B cell (primary cell): ENCODE data around the gene TATDN2. TPM values are rescaled to one million over a fixed set of nuclear protein-coding genes. Genes with fewer than 3 reads are reported as not detected.

ENCODE experiments used
- ATAC-seq: fragments of 200-7000 bp; cut with Tn5 transposase; one replicate; pipeline ENCODE4 v1.10.0; 2021; ENCODE audit warnings: low read depth, mild to moderate bottlenecking, moderate number of reproducible peaks, moderate library complexity
- CTCF ChIA-PET: fragments of 350-600 bp; sonication (Branson Sonifier 250); formaldehyde crosslinking; loops from one replicate; lab custom pipeline; 2021; ENCODE audit warnings: antibody characterized with exemption, inconsistent platforms; lab: Charles Lee
- POLR2A ChIA-PET: fragments of 350-600 bp; sonication (Branson Sonifier 250); formaldehyde crosslinking; loops from one replicate; lab custom pipeline; 2021; ENCODE audit warnings: antibody characterized with exemption; lab: Charles Lee
- DNase-seq: peaks from one replicate; pipeline ENCODE4 v3.0.0; 2013
- H2AFZ ChIP-seq: 2 replicates; pipeline ENCODE4 v1.6.1; 2012; ENCODE audit warnings: mild to moderate bottlenecking, low read depth, low read length; ENCODE audit not compliant: insufficient read depth, poor library complexity, severe bottlenecking
- H3K27ac ChIP-seq, 2 donors: 1 replicate in 1 of 2; 2 replicates in 1 of 2; pipeline ENCODE4 v1.5.1; 2012 to 2013; ENCODE audit warnings: low read length in 2 of 2, mild to moderate bottlenecking in 2 of 2, moderate library complexity in 1 of 2
- H3K27me3 ChIP-seq, 4 experiments: fragments of 200-600 bp in 1 of 4; sonication (generic) in 1 of 4; replicated peaks in 1 of 4; 1 replicate in 2 of 4; 2 replicates in 2 of 4; pipeline versions ENCODE4 v1.6.1 to v1.7.0; 2013 to 2016; ENCODE audit warnings: low read length in 3 of 4, mild to moderate bottlenecking in 2 of 4, mixed read lengths in 1 of 4, moderate library complexity in 1 of 4; ENCODE audit not compliant: insufficient read depth in 4 of 4, control insufficient read depth in 3 of 4; ENCODE audit errors: control extremely low read depth in 1 of 4
- H3K36me3 ChIP-seq, 2 experiments: replicated peaks in 1 of 2; 1 replicate in 1 of 2; 2 replicates in 1 of 2; pipeline versions ENCODE4 v1.6.1 to v1.7.1; 2013; ENCODE audit warnings: low read length in 1 of 2; ENCODE audit not compliant: insufficient read depth in 2 of 2, control insufficient read depth in 1 of 2; ENCODE audit errors: control extremely low read depth in 1 of 2, extremely low read depth in 1 of 2
- H3K4me1 ChIP-seq, 2 donors: fragments of 200-600 bp in 1 of 2; sonication (generic) in 1 of 2; 1 replicate in 1 of 2; 2 replicates in 1 of 2; pipeline versions ENCODE4 v1.5.1 to v1.6.1; 2013 to 2017; ENCODE audit warnings: low read length in 2 of 2; ENCODE audit not compliant: control insufficient read depth in 2 of 2, insufficient read depth in 2 of 2
- H3K4me2 ChIP-seq: replicated peaks from 2 replicates; pipeline ENCODE3; 2012; ENCODE audit warnings: mild to moderate bottlenecking, low read depth, low read length; ENCODE audit not compliant: poor library complexity, severe bottlenecking
- H3K4me3 ChIP-seq, 5 experiments: fragments of 200-600 bp in 1 of 5; sonication (generic) in 1 of 5; 1 replicate in 3 of 5; 2 replicates in 2 of 5; pipeline versions ENCODE4 v1.5.1 to v1.7.0; 2011 to 2016; ENCODE audit warnings: low read length in 4 of 5, mild to moderate bottlenecking in 4 of 5, low read depth in 2 of 5, control low read depth in 1 of 5, moderate library complexity in 1 of 5; ENCODE audit not compliant: insufficient read depth in 1 of 5; ENCODE audit errors: control extremely low read depth in 1 of 5, extremely low read depth in 1 of 5
- H3K79me2 ChIP-seq: fragments of 200-600 bp; sonication (generic); one replicate; pipeline ENCODE4 v1.6.0; 2016; ENCODE audit warnings: low read length; ENCODE audit not compliant: control insufficient read depth, insufficient read depth
- H3K9ac ChIP-seq: fragments of 200-600 bp; sonication (generic); 2 replicates; pipeline ENCODE4 v1.6.1; 2017; ENCODE audit warnings: mild to moderate bottlenecking, low read length, moderate library complexity
- H3K9me3 ChIP-seq, 3 donors: one replicate each; pipeline versions ENCODE4 v1.6.1 to v1.7.1; 2013; ENCODE audit warnings: low read length in 2 of 3; ENCODE audit not compliant: control insufficient read depth in 2 of 3, insufficient read depth in 1 of 3; ENCODE audit errors: control extremely low read depth in 1 of 3
- H4K20me1 ChIP-seq: 2 replicates; pipeline ENCODE4 v1.6.0; 2012; ENCODE audit warnings: mild to moderate bottlenecking, low read length; ENCODE audit not compliant: insufficient read depth, control insufficient read depth, poor library complexity, severe bottlenecking
- H3K27ac Mint-ChIP-seq: one replicate; pipeline ENCODE4 v1.8.0; 2021; ENCODE audit warnings: mixed read lengths
- H3K27me3 Mint-ChIP-seq: one replicate; pipeline ENCODE4 v1.8.0; 2021; ENCODE audit warnings: mixed read lengths
- H3K4me1 Mint-ChIP-seq: one replicate; pipeline ENCODE4 v1.8.0; 2021; ENCODE audit warnings: mixed read lengths
- H3K4me3 Mint-ChIP-seq: one replicate; pipeline ENCODE4 v1.8.0; 2021; ENCODE audit warnings: mixed read lengths
- H3K9me3 Mint-ChIP-seq: one replicate; pipeline ENCODE4 v1.8.0; 2022; ENCODE audit warnings: mixed read lengths; ENCODE audit not compliant: insufficient read depth
- EZH2 ChIP-seq: IDR thresholded peaks from 2 replicates; pipeline ENCODE4 v1.6.1; 2012; ENCODE audit warnings: borderline replicate concordance, low read depth, mild to moderate bottlenecking, moderate library complexity, low read length; ENCODE audit not compliant: insufficient read depth, poor library complexity, severe bottlenecking
- WGBS: methylation state at CpG from one replicate; pipeline ENCODE4 v1.1.5; 2013; ENCODE audit warnings: missing lambda C conversion rate; ENCODE audit not compliant: insufficient coverage; 5-methylcytosine and 5-hydroxymethylcytosine counted together
- intact Hi-C: fragments of 100-400 bp; cut with micrococcal nuclease; formaldehyde crosslinking; loops from one replicate; pipeline ENCODE4 v1.10.0; 2022
- polyA plus RNA-seq: library from polyadenylated mRNA; depleted of rRNA; stranded (reverse); fragments of >200 nt; gene quantifications from 2 replicates; pipeline ENCODE4 v1.2.3, GENCODE V29; 2012
- total RNA-seq, 2 donors: library from RNA; stranded (reverse); fragments of 120-200 nt in 1 of 2; gene quantifications; 1 replicate in 1 of 2; 2 replicates in 1 of 2; pipeline versions ENCODE4 v1.2.3 to v1.2.4, GENCODE V29; 2013 to 2022
- TF ChIP-seq, protein P1 (sequence below): fragments of 200-600 bp; IDR thresholded peaks from one replicate; pipeline ENCODE4 v1.8.0; 2022; ENCODE audit warnings: antibody characterized with exemption, mild to moderate bottlenecking

The TATDN2 gene
- total and polyA plus RNA-seq, 2 donors (not counting 1 experiment from before 2014, with no cell fraction given) = 24.7 to 62.9 TPM

DNA sequence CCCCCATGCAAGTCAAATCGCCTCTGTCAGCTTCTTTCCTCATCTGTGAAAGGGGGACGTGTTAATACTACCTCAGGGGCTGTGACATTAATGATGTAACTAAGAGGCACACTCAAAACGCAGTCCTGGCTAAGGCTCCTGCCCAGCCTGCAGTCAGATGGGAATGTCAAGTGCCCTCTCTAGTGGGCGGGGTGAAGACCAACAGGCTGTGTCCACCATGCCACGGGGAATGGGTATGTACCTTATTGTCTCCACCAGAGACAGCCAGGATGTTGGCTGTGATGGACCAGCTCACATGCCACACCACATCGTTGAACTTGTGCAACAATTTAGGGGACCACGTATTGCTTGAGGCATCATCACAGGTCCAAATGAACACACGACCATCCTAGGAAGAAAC is 55.5 kb downstream of the TATDN2 start:
- Histone ChIP-seq H3K27me3 (no peaks in the 10 kb centered on the region), H3K36me3 (peaks cover 0 to 69% of the 10 kb centered on the region in 2 experiments), H3K9ac (no peak overlapping the region), H3K79me2 (peaks cover 8% of the 10 kb centered on the region), H2AFZ (no peak overlapping the region), H4K20me1 (no peaks in the 10 kb centered on the region), H3K4me1 (peaks cover 11% of the 10 kb centered on the region in 2 donors), H3K9me3 (no peaks in the 10 kb centered on the region), H3K4me2 (no peak overlapping the region), H3K27ac (no peak overlapping the region), H3K4me3 (no peak overlapping the region)
- Mint-ChIP-seq H3K4me3 (no peak overlapping the region), H3K27ac (no peak overlapping the region), H3K9me3 (no peaks in the 10 kb centered on the region), H3K4me1 (peaks cover 9% of the 10 kb centered on the region), H3K27me3 (no peaks in the 10 kb centered on the region)
- 95% methylated on average over 7 of the region's 8 CpGs for WGBS
- ChIA-PET CTCF (interaction anchor here (1.2 kb wide), 1 partner anchor 13 kb away, joined by 4 read pairs; no protein-coding TSS in a partner anchor), POLR2A (no interaction called here)
- no peak for TF ChIP-seq EZH2
- TF ChIP-seq, protein P1, sequence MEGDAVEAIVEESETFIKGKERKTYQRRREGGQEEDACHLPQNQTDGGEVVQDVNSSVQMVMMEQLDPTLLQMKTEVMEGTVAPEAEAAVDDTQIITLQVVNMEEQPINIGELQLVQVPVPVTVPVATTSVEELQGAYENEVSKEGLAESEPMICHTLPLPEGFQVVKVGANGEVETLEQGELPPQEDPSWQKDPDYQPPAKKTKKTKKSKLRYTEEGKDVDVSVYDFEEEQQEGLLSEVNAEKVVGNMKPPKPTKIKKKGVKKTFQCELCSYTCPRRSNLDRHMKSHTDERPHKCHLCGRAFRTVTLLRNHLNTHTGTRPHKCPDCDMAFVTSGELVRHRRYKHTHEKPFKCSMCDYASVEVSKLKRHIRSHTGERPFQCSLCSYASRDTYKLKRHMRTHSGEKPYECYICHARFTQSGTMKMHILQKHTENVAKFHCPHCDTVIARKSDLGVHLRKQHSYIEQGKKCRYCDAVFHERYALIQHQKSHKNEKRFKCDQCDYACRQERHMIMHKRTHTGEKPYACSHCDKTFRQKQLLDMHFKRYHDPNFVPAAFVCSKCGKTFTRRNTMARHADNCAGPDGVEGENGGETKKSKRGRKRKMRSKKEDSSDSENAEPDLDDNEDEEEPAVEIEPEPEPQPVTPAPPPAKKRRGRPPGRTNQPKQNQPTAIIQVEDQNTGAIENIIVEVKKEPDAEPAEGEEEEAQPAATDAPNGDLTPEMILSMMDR = no peak
- ATAC-seq = no peak
- intact Hi-C loops = no loop called here
- no peak for DNase-seq

DNA sequence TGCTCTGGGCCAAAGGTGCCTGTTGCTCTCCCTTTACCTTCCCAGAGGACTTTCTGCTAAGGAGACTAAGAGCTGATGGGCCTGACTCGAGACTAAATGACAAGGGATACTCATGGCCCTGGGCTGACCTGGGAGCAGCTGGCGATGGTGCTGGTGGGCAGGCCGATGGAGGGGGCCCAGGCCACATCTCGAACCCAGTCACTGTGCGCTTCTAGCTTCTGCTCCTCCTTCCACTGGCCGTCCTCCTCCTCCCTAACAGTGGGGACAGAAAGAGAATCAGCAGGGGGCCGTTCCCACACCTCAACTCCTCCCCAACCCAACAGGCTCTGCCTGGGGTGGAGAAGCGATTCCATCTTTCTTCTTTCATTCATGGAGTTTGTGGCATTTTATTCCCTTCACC is 56.6 kb downstream of the TATDN2 start:
- Mint-ChIP-seq H3K27me3 (no peaks in the 10 kb centered on the region), H3K4me3 (no peak overlapping the region), H3K4me1 (peaks cover under 1% of the 10 kb centered on the region), H3K9me3 (no peaks in the 10 kb centered on the region), H3K27ac (no peak overlapping the region)
- DNase-seq (no peak), ATAC-seq (no peak)
- peaks cover 4% of the 10 kb centered on the region for H3K79me2 ChIP-seq
- peaks cover 0 to 75% of the 10 kb centered on the region in 2 experiments for H3K36me3 ChIP-seq
- ChIA-PET POLR2A (no interaction called here), CTCF (interaction anchor here (2.0 kb wide), 1 partner anchor 16 kb away, joined by 6 read pairs; the partner anchor contains the start of gene SEC13)
- peaks cover 2 to 3% of the 10 kb centered on the region in 2 donors for H3K4me1 ChIP-seq
- no peaks in the 10 kb centered on the region for H3K27me3 ChIP-seq
- no peaks in the 10 kb centered on the region for H3K9me3 ChIP-seq
- H2AFZ ChIP-seq = no peak overlapping the region
- intact Hi-C loops = no loop called here
- no peak overlapping the region for H3K27ac ChIP-seq
- 95% methylated on average over 4 of the region's 8 CpGs for WGBS
- no peak overlapping the region for H3K4me3 ChIP-seq
- H4K20me1 ChIP-seq = no peaks in the 10 kb centered on the region
- H3K9ac ChIP-seq = no peak overlapping the region
- H3K4me2 ChIP-seq = no peak overlapping the region
- TF ChIP-seq EZH2 = no peak
- TF ChIP-seq, protein P1 = no peak
